GM19397 (cell line): ENCODE measurements around the gene RTP5.
"Not testable (repeated sequence)": the region's sequence is repeated elsewhere in the genome, so short reads cannot be mapped to it uniquely, and the experiment has no call there.

Experiments used
- ATAC-seq: cut with Tn5 transposase; IDR thresholded peaks from one replicate; pipeline ENCODE4 v1.9.1; 2021; ENCODE audit warnings: mild to moderate bottlenecking, moderate library complexity; ENCODE audit not compliant: unreplicated experiment

The RTP5 gene

DNA sequence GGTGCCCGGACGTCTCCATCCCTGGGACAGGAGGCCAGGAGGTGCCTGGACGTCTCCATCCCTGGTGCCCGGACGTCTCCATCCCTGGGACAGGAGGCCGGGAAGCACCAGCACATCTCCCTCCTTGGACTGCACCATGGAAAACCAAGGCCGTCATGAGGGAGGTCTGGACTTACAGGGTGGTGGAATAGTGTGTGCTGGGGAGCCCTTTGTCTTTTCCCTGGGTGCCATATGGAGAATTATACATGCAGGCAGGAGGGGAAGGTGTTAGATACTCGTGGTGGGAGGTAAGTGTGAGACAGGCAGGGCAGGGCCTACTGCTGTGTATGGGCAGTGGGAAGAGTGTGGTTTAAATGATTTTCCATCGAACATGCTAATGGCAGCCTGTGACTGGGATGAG, 52.9 kb downstream of the RTP5 start:
- no peak for ATAC-seq

GRCh38 chr2:241922816-241923601, 53.5 kb downstream of the RTP5 start:
- ATAC-seq = not testable (repeated sequence)
